Measurements from ENCODE around the gene S100PBP.

DNA sequence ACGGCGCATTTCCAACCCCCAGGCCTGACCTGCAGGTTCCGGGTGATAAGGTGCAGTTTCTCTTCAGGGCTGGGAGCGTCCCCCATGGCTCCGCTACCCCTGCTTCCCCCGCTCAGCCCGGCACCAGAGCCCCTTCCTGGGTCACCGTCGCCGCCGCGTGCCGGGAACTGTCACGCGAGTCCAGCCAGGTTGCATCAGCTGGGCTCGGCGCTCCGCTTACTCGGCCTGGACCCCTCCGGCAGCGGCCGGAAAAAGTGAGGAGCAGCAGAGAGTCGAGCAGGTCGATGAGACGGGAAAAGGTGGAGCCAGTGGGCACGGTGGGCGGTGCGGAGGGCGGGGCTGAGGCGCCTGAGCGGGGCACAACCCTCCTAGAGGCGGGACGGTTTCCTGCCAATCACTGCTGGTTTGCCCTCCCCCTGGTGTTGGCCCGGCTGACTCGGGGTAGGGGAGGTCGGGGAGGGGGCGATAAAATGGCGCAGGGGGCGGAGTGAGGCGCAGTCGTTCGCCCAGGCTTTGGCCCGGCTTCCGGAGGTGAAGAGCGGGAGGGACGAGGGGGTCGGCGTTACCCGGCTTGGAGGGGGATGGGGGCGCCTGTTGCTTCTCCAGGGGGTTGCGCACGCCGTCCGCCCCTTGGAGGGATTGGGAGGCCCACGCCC, at the start of gene S100PBP, which contains the start of gene YARS1:
- TF ChIP-seq CTCF (IDR thresholded peaks at IDR 0.05): peak in 2 of 4 experiments; percentile 44 to 56
- peak; percentile 96 for TF ChIP-seq POLR2AphosphoS5 (IDR thresholded peaks at IDR 0.05)
- TF ChIP-seq POLR2A (IDR thresholded peaks at IDR 0.05): peak; percentile 45
